Endometrial microvascular endothelial cells (primary cell): ENCODE measurements around the gene MGLL. TPM values are rescaled to one million over a fixed set of nuclear protein-coding genes. Genes with fewer than 3 reads are reported as not detected.
"Not testable (repeated sequence)": the region's sequence is repeated elsewhere in the genome, so short reads cannot be mapped to it uniquely, and the experiment has no call there.

Source experiments
- in situ Hi-C: cut with HindIII; loops from 2 replicates; pipeline ENCODE4 v1.10.0; 2017; ENCODE audit warnings: low sequenced_read_pairs, low pct_unique_long_range_greater_than_20kb; ENCODE audit errors: inconsistent ontology term
- total RNA-seq: library from RNA; depleted of rRNA; stranded (reverse); fragments of >200 nt; gene quantifications from one replicate; pipeline ENCODE4 v1.2.3, GENCODE V29; 2015; ENCODE audit errors: inconsistent ontology term

The MGLL gene
- total RNA-seq, 1 donor from 2014 or later, result 138 TPM

DNA sequence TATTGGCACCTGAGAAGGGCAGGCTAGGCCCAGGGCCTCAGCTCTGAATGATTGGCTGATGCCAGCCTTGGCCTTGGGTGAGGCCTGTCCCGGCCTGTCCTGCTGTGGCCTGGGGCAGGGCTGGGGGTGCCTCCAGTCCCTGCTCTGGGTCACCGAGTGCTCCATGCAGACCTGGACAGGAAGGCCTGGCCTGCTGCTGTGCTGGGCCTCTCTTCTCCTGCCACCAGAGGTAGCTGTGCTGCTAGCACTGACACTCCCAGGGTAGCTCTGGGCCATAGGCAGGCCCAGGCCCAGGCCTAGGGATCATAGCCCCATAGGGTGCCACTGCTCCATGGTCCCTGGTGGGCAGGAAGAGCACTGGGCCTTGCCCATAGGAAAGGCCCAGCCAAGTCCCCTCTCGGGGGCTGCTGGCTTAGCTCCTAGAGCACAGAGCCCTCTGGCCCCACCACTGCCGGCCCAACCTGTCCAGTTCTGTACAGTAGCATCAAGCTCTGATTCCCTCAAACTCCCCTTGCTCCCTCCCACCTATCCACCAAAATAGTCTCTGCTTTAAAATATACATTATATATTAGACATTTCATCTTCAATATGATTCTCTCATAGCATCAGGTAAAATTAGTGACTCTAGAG is 131.4 kb downstream of the MGLL start:
- in situ Hi-C loops, result no loop called here

DNA sequence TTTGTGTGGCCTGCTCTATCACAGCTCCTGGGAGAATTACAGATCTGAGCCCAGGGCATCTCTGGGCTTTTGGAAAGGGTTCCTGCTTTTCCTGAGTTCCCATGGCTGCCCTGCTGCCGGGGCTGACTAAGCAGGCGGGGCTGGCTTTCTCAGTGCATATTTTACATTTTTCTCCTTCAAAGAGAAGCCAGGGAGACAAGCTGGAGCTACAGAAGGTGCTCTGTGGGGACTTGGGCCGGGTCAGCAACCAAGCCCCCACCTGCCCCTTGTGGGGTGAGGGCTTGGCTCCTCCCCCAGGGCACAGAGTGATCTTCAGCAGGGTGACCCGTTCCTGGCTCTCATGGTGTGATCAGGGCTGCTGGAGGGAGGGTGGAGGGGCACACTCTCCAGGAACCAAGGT is 132.2 kb downstream of the MGLL start:
- in situ Hi-C loops, result no loop called here

DNA sequence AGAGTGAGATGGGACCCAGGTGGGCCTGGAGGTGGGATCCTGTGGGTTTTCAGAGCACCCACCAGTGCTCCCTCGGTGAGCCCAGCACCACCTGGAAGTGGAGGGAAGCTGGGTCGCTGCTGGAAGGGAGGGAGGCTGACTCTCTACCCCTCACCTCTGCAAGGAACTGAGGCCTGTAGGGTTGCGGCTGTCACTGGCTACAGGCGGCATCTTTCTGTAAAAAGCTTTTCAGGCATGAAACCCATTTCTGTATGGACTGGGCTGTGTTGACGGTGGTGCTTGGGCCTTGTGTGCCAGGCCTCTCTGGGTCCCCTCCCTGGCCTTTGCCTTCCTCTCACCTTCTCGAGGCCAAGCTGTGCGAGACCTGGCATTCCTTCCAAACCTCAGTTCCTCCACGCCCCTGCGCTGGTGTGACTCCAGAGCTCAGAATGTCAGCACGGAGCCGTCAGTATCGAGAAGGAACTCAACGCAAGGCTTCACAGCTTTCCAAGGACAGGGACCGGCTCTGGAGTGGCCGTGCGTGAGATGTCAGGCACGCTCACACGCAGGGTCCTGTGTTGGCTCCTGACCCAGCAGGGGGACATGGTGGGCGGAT is 133.0 kb downstream of the MGLL start:
- in situ Hi-C loops, result no loop called here

DNA sequence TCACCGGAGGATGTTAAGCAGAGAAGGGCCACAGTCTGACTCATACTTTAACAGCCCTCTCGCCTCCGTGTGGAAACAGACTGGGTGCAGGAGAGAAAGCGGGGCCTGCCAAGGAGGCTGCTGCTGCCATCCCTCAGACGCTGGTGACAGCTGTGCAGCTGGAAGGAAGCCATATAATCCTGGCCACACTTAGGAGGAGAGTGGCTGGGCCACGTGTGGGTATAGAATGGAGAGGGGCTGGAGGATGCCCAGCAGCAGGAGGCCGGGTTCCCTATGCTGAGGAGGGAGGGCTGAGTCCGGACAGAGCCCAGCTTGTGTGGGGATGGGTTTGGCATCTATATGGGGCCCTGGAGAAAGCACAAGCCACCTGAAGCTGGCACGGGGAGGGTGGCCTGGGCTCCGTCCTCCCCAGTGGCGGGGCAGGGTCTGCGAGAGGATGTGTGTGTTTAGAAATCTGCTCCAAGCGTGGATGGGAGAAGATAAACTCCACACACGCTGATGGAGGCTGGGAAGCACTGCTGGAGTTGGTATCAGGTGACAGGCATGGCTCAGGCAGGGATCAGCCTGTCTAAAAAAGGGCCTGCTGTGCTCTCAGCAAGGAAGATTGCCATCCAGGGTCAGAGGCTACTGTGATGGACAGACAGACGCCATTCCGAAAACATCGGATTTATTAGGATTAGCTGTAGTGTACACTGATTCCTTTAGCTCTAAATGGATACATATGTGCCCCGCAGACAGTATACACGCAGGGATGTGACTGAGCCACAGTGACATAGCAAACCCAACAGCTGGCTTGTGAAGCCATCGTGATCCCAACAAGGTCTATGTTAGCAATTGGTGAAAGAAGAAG is 133.7 kb downstream of the MGLL start:
- in situ Hi-C loops, result no loop called here

DNA sequence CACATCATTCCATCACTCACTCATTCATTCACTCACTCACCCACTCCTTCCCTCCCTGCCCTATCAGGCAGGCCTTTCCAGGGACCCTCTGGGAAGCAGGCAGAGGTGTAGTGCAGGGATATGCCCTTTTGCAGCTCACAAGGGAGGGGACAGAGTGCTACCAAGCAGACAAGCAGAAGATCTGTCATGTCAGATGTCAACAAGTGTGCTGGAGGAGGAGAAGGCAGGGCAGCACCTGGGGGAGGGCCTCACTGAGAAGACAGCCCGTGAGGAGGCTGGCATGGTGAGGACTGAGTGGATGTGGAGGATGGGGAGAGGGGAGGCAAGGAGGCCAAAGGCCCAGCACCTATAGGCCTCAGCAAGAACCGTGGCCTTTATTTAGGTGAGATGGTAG is 134.3 kb downstream of the MGLL start:
- in situ Hi-C loops, result no loop called here

DNA sequence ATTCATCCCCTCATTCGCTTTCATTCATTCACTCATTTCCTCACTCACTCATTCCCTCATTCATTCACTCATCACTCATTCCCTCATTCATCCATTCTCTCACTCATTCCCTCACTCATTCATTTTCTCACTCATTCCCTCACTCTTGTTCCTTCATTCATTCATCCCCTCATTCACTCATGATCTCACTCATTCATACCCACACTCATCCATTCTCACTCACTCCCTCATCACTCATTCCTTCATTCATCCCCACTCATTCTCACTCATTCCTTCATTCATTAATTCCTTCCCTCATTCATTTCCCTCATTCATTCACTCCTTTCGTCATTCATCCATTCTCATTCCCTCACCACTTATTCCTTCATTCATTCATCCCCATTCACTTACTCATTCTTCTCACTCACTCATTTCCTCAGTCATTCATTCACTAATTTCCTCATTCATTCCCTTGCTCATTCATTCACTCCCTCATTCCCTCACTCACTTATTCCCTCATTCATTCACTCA is 135.0 kb downstream of the MGLL start:
- in situ Hi-C loops, result no loop called here

DNA sequence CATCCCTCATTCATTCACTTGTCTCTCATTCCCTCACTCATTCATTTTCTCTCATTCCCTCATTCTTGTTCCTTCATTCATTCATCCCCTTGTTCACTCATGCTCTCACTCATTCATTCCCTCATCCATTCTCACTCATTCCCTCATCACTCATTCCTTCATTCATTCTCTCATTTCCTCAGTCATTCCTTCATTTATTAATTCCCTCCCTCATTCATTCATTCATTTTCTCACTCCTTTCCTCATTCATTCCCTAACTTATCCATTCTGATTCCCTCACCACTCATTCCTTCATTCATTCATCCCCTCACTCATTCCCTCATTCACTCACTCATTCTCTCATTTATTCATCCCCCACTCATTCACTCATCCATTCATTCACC is 135.8 kb downstream of the MGLL start:
- in situ Hi-C loops, result no loop called here

DNA sequence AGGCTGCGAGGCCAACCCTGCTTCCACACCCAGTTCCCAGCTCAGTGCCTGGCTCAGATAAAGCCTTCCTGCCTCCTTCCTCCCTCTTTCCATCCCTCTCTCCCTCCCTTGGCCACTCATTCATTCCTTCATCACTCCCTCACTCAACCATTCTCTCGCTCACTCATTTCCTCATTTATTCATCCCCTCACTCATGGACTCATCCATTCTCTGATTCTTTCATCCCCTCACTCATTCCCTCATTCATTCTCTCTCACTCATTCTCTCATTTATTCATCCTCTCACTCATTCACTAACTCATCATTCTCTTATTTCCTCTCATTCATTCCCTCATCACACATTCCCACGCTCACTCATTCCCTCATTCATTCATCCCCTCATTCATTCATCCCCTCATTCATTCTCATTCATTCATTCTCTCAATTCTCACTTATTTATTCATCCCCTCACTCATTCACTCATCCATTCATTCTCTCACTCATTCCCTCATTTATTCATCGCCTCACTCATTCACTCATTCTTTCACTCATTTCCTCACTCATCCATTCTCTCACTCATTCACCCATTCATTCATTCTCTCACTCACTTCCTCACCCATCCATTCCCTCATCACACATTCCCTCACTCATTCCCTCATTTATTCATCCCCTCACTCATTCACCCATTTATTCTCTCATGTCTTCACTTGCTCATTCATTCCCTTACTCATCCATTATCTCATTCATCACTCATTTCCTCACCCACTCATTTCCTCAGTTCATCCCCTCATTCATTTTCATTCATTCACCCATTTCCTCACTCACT is 136.4 kb downstream of the MGLL start:
- in situ Hi-C loops, result no loop called here

DNA sequence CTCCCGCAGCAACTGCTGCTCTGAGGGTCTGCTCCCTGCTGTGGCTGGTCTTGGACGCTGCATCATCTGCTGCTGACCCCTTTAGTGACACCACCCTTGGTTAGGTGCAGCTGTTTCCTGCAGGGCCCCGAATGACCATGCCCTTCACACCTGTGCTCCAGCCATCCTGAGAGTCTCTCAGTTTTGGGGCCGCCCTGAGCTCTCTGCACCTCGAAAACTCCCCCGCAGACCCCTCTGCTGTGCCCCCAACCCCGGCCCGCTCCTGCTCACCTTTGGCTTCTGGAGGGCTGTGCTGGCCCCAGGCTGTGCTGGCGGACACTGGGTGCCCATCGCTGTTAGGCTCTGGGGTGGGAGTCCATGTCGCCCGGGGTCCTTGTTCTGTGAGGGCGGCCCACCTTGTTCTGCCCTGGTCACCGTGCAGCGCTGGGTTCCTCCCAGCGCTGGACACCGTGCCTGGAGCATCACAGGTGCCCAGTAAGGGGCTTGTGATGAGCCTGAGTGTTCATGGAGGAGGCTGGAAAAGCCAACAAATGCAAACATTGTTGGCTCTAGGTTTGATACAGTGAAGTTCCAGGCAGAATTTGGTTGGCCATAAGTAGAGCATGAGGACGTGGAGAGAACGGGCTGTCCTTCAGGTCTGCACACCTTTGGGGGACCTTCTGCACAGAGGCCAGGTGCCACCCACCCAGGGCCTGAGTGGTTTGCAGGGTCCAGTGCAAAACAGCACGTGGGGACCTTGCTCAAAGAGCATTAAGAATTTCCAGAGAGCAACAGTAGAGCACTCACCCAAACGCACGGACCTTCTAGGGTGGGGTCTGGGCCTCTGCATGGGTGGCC is 137.2 kb downstream of the MGLL start:
- in situ Hi-C loops, result no loop called here

DNA sequence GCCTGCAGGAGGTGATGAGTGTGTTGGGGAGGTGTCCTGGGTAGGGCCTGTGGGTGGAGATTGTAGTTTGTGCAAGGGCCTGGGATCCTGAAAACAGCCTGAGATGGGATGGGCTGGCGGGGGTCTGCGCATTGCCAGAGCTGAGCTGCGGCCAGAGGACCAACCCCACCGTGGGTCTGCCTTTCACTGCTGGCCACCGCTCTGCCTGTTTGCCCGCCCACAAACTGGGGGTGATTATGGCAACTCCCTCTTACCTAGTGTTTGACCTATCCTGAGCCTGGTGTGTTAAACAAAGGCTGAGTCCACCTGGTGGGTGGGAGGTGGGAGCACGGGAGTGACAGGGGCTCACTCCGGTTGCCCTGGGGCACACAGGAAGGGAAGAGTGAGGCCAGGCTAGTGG is 139.8 kb downstream of the MGLL start:
- in situ Hi-C loops, result no loop called here

DNA sequence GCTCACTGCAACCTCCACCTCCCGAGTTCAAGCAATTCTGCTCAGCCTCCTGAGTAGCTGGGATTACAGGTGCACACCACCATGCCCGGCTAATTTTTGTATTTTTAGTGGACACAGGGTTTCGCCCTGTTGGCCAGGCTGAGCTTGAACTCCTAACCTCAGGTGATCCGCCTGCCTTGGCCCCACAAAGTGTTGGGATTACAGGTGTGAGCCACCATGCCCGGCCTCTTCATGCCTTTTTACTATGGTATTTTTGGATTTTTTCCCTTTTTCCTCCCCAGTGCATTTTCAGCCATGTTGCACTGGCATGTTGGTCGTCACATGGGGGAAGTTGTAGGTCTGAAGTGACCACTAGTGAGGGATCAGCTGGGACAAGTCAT is 140.2 kb downstream of the MGLL start:
- in situ Hi-C loops, result not testable (repeated sequence)

DNA sequence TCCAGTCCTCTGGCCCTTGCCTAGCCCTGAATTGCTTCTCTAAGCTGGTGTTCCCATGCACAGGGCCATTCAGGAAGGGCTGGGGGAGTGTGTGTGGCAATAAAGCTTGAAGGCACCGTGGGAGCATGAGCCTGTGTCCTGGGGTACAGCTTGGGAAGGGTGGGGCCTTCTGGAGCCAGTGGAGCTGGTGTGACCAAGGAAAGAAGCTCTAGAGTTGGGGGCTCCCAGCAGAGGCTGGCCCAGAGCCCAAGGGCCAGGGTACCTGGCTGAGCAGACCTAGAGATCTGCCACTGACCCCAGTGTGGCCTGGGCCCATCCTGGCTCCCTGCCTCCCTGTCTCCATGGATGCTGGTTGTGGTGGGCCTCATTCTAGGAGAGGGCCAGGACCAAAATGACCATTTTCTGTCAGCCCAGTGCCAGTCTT is 141.5 kb downstream of the MGLL start:
- in situ Hi-C loops, result no loop called here

DNA sequence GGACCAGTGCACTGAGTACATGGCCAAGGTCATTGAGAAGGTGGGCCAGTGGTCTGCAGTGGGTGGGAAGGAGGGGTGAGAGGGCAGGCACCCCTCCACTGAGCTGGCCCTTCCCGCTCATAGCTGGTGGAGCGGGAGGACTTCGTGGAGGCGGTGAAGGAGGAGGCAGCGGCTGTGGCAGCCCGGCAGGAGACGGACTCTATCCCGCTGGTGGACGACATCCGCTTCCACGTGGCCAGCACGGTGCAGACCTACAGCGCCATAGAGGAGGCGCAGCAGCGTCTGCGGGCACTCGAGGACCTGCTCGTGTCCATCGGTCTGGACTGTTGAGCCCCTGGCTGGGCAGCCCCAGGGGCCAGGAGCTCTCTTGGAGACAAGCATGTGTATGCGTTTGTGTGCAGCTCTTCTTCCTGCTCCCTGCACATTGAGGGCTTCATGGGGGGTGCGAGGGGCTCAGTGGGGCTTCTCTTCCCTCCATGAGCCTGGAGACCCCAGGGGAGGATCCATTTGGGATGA is 142.1 kb downstream of the MGLL start:
- in situ Hi-C loops, result no loop called here

DNA sequence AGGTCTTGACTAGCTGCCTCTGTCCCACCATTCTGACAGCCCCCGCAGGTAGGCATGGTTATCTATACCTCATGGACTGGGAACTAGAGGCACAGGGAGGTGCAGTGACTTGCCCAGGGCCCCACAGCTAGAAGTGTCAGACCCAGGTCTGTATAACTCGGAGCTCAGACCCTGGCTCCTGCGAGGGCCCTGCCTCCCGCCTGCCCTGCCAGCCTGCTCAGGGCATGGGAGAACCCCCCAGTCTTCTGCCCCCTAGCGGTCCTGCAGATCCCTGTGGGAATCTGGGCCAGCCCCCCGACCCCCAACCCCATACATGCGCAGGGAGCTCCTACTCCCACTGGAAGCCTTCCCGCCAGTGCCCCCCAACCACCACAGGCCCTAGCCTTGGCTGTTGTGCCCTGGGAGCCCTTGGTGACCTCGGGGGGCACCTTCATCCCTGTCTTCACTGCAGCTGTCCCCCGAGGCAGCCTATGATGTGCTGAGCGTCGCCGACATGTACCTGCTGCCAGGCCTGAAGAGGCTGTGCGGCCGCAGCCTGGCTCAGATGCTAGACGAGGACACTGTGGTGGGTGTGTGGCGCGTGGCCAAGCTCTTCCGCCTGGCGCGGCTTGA is 142.7 kb downstream of the MGLL start:
- in situ Hi-C loops, result no loop called here

DNA sequence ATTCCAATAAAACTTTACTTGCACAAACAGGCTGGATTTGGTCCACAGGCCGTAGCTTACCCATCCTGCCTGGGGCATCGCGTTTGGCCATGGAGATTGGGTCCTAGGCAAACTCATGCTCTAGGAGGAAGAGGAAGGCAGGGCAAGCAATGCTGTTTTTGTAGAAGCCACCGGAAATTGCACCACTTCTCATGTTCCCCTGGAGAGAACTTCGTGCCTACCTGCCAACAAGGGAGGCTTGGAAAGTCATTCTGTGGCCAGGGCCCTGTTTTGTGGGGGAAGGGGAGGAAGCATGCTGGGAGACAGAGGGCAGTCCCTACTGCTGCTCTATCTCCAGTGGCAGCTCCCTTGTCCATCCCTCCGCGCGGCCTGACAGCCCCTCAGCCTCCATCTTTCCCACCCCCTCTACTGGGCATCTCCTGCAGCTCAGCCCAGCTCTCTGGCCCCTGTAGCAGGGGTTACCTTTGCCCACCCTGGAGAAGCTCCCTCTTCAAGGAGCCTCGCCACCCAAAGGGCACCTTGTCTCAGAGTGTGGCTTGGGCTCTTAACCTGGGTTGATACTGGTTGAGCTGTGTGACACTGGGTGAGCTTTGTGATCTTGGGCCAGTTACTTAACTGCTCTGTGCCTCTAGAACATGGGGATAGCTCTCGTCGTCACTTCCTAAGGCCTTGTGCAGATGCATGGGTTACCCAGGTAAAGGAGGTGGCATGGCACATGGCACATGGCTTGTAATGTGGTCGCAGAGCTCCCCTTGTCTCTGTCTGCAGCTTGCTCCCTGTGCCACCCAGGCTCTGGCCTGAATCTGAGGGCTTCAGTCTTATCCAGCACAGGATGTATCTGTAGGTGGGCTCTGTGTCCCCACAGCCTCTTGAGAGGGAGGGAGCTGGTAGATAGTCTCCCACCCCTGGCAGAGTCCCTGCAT is 143.4 kb downstream of the MGLL start:
- in situ Hi-C loops, result no loop called here

DNA sequence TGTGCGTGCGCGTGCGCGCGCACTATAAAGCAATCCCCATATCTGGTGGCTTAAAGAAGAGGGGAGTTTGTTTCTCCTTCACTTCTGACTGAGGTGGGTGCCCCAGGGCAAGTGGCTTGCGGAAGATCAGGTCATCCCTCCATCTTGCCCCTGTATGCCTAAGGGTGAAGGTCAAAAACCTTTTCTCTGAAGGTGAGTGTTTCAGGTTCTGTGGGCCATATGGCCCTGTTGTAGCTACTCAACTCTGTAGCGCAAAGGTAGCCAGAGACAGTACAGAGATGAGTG is 144.1 kb downstream of the MGLL start:
- in situ Hi-C loops, result no loop called here
